ENCODE measurements around the gene PROX1. TPM values are rescaled to one million over a fixed set of nuclear protein-coding genes. Genes with fewer than 3 reads are reported as not detected.
"Not testable (repeated sequence)": the region's sequence is repeated elsewhere in the genome, so short reads cannot be mapped to it uniquely, and the experiment has no call there.

Gene PROX1
- total and polyA plus RNA-seq, 12 donors, result 2.5 to 132 (median 110) TPM

GRCh38 chr1:214086945-214087344, 99.2 kb downstream of the PROX1 start:
- no peak for TF ChIP-seq CTCF (IDR thresholded peaks at IDR 0.05)
- Histone ChIP-seq H3K27ac (no peak overlapping the region), H3K36me3 (no peaks in the 10 kb centered on the region), H3K4me1 (no peaks in the 10 kb centered on the region), H3K9me3 (peaks cover 0 to 7% (median 0%) of the 10 kb centered on the region in 11 donors), H3K27me3 (no peaks in the 10 kb centered on the region), H3K4me3 (no peak overlapping the region)
- 89 to 93% methylated on average over 5 of the region's 5 CpGs for WGBS, 2 donors
- ATAC-seq (no peak), DNase-seq (no peak)
- intact Hi-C loops (cut with DNase I), result no loop called here

- H3K27me3 ChIP-seq; H3K4me1 ChIP-seq; H3K4me3 ChIP-seq; intact Hi-C loops (cut with DNase I); H3K27ac ChIP-seq; H3K36me3 ChIP-seq; H3K9me3 ChIP-seq; DNase-seq; ATAC-seq: not testable (repeated sequence)
- 86 to 91% methylated on average over 2 of the region's 2 CpGs for WGBS, 2 donors
These were observed 101.2 kb downstream of the PROX1 start for GRCh38 chr1:214089003-214089402.

Data from heart right ventricle (tissue), 16 donors.